GM18858 (cell line): Measurements from ENCODE around the gene VPS13C.

ENCODE experiments used
- ATAC-seq: cut with Tn5 transposase; IDR thresholded peaks from one replicate; pipeline ENCODE4 v1.9.1; 2021; ENCODE audit not compliant: unreplicated experiment

Gene VPS13C, protein sequence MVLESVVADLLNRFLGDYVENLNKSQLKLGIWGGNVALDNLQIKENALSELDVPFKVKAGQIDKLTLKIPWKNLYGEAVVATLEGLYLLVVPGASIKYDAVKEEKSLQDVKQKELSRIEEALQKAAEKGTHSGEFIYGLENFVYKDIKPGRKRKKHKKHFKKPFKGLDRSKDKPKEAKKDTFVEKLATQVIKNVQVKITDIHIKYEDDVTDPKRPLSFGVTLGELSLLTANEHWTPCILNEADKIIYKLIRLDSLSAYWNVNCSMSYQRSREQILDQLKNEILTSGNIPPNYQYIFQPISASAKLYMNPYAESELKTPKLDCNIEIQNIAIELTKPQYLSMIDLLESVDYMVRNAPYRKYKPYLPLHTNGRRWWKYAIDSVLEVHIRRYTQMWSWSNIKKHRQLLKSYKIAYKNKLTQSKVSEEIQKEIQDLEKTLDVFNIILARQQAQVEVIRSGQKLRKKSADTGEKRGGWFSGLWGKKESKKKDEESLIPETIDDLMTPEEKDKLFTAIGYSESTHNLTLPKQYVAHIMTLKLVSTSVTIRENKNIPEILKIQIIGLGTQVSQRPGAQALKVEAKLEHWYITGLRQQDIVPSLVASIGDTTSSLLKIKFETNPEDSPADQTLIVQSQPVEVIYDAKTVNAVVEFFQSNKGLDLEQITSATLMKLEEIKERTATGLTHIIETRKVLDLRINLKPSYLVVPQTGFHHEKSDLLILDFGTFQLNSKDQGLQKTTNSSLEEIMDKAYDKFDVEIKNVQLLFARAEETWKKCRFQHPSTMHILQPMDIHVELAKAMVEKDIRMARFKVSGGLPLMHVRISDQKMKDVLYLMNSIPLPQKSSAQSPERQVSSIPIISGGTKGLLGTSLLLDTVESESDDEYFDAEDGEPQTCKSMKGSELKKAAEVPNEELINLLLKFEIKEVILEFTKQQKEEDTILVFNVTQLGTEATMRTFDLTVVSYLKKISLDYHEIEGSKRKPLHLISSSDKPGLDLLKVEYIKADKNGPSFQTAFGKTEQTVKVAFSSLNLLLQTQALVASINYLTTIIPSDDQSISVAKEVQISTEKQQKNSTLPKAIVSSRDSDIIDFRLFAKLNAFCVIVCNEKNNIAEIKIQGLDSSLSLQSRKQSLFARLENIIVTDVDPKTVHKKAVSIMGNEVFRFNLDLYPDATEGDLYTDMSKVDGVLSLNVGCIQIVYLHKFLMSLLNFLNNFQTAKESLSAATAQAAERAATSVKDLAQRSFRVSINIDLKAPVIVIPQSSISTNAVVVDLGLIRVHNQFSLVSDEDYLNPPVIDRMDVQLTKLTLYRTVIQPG (N-terminal part only)

DNA sequence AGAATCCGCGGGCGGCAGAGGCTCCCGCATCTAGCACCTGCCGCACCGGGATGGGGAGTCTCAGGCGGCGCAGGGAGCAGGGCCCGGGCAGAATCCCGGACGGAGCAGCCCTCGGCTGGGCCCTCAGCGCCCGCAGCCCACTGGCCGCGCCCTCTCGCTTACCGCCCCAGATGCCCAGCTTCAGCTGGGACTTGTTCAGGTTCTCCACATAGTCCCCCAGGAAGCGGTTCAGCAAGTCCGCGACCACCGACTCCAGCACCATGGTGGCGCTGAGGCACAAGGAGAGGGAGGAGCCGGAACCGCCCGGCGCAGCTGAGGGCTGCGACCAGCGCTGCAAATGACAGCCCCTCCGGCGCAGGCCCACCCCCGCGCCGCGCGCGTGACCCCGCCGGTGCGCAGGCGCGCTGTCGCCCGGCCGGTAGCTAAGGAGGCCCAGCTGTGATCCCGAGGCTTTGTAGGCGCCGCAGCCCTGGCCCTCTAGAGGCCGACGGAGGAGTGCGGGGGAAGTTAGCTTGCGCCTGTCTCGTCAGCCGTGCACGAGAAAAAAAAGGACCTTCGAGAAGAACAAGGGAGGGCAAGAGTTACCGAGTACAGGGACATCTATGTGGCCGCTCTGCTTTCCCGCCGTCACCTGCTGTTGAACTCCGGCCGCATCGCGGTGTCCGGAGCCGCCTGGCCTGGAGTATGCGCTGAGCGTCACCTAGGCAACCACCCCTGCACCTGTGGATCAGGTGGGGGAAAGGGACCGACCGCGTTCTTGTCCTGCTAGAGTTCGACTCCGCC lies at the start of gene VPS13C:
VPS13C (minus strand) TSS at position 335 of the 783 bp plus-strand sequence; CDS start at position 262, 73 bp downstream.
- ATAC-seq: peak; percentile 70

GRCh38 chr15:62109437-62109836 lies 49.2 kb upstream of the VPS13C start:
- ATAC-seq: no peak

- no peak for ATAC-seq
These were observed 48.2 kb upstream of the VPS13C start for GRCh38 chr15:62108411-62108810.

- ATAC-seq: no peak
These were observed 47.4 kb upstream of the VPS13C start for GRCh38 chr15:62107571-62108121.

DNA sequence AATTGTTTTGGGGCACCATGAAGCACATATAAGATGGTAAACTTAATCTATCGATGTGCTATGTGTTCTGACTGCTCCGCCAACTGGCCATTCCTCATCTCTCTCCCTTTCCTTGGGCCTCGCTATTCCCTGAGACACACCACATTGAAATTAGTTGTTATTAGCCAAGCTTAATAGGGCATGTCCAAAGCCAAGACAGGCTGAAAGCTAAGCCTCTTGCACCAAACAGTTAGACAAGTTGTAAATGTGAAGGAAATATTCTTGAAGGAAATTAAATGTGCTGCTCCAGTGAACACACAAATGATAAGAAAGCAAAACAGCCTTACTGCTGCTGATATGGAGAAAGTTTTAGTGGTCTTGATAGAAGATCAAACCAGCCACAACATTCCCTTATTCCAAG lies 45.8 kb upstream of the VPS13C start:
- ATAC-seq: no peak

DNA sequence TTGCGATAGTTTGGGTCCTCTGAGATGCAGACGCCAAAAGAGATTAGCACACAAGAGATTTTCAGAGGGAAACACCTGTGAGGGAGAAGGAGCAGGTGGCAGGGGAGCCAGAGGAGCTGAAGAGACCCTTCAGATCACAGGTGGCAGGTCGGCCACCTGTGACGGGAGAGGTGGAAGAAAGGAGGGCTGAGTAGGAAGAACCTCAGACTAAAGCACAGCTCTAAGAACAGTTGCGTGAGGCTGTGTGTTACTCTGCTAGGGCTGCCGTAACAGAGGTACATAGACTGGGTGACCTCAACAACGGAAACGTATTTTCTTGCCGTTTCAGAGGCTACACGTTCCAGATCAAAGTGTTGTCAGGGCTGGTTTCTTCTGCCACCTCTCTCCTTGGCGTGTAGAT lies 45.0 kb upstream of the VPS13C start:
- no peak for ATAC-seq

DNA sequence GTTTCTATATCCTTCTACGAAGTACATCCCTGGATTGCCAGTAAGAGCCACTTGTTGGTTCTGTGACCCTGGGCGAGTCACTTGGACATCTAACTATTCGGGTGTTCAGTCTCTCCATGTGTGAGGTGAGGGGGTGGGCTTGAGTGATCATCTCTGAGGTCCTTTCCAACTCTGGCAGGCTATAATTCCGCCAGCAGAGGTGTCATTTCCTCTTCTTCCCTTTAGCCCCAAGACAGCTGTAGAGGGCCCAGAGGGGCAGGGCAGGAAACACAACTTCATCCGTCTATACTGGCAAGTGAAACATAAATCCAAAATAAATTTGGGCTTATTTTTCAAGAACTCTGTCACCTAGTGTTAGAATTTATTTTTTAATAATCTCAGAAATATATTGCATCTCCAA lies 44.6 kb upstream of the VPS13C start:
- no peak for ATAC-seq

GRCh38 chr15:62104401-62104800 lies 44.2 kb upstream of the VPS13C start:
- no peak for ATAC-seq

DNA sequence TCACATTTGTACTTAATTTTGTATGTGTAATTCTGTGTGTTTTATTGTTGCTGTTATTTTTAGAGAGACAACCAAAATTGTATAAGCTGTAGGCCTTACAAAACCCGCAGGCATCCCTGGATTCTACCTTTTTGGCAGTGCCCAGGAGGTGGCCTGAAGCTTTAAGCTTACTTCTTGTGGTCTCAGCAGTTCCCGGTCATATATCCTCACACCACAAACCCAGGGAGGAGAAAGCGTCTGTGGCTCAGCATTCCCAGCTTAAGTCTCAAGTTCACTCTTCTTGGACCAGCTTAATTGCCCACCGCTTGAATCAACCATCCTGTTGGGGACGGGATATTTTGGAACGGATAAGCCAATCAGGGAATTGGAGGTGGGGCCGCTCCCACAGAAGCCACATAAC lies 43.2 kb upstream of the VPS13C start:
- ATAC-seq: no peak

- ATAC-seq: no peak
These were observed 38.9 kb upstream of the VPS13C start for GRCh38 chr15:62099094-62099601.

DNA sequence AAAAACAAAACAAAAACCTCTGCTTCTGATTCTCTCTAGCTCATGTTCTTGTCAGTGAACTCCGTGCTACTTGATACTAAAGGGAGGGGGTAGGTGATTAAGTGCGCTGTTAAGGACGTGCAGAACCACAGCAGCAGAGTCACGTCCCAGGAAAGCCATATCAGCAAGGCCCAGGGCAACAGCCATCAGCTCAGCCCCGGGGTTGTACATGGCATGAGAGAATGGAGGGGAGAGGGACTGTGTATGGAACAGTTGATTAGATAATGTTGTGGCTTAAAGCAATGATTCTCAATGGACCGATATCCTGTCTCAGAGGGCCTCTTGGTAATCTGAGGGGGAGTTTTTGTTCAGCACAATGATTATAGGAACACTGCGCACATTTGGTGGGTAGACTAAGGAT lies 34.1 kb upstream of the VPS13C start:
- no peak for ATAC-seq

DNA sequence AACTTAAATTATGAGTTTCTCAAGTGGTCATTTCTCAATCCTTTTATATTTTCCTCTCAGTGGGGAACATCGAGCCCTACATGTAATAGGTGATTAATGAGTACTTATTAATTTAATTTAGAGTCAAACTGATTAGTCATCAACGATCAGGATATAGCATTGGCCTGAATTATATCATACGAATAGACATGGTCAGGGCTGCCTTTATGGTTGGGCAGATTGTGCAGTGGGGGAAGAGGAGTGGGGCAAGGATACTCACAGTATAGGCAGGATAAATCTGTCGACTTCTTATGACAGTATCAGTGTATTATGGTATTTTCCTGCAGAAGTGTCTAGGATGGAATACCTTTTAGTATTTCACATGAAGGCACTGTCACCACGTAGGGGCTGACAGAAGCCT lies 33.6 kb upstream of the VPS13C start:
- ATAC-seq: no peak

DNA sequence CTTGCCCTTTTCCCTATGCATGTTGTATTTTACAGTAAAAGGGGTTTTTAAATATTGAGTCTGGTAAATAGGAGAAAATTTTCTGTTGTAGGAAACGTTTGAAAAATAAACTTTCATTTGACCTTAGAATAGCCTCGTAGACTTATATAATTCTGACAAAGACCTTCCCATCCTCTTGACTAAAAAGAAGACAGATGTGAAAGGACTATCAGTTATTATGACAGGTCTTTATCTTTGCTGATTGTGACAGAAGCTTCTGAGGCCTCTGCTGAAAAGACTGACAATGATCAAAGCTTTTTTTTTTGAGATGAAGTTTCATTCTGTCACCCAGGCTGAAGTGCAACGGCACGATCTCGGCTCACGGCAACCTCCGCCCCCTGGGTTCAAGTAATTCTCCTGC lies 30.7 kb upstream of the VPS13C start:
- ATAC-seq: no peak

- ATAC-seq: no peak
These were observed 29.4 kb upstream of the VPS13C start for GRCh38 chr15:62089616-62090015.

DNA sequence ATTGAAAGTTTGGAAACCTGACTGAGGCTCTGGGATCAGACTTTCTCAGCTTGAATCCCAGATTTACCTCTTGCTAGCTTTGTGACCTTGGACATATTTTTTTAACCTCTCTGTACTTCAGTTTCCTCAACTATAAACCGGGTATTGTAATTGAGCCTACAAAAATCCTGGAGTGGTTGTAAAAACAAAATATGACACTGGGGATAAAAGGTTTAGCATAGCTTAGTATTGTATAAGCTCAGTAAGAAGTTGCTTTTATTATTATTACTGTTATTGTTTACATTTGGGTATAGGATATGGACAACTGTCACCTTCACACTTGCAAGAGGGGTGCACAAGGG lies 28.1 kb upstream of the VPS13C start:
- ATAC-seq: no peak

- no peak for ATAC-seq
These were observed 27.6 kb upstream of the VPS13C start for GRCh38 chr15:62087671-62088352.

DNA sequence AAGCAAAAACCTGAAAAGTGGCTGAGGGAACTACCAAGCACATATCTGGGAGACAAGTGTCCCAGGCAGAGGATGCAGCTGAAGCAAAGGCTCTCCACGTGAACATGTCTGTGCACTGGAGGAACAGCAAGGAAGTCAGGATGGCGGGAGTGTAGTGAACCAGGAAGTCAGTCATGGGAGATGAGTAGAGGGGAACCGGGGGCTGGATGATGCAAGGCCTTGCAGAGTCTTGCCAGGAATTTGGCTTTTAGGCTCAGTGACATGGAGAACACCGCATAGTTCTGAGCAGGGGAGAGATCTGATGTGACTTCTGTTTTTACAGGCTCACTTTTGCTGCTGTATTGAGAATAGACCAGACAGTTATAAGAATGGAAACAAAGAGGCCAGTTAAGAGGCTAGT lies 25.5 kb upstream of the VPS13C start:
- ATAC-seq: no peak

- no peak for ATAC-seq
These were observed 23.2 kb upstream of the VPS13C start for GRCh38 chr15:62083194-62084154.
